ENCODE data around the gene GAS6.

GAS6 gene

DNA sequence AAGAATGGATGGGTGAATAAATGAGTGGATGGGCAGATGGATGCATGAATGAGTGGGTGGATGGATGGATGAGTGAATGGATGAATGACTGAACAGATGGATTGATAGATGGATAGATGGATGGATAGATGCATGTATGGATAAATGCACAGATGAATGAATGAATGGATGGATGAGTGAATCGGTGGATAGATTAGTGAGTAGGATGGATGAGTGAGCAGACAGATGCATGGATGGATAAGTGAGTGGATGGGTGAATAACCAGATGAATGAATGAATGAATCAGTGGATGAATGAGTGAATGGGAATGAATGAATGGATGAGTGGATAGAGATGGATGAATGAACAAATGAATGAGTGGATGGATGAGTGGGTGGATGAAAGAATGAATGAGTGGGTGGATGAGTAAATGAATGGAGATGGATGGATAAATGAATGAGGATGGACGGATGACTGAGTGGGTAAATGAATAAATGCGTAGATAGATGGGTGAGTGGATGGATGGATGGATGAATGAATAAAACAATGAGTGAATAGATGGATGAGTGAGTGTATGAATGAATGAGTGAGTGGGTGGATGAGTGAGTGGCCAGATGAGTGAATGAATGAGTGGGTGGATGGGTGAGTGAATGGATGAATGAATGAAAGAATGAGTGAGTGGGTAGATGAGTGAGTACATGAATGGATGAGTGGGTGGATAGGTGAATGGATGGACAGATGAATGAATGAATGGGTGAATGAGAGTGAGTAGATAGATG lies 13.0 kb downstream of the GAS6 start:
- H3K4me1 ChIP-seq (ENCODE audit: insufficient read depth, low read length), result peaks cover 18% of the 10 kb centered on the region
- no peaks in the 10 kb centered on the region for H3K27me3 ChIP-seq (ENCODE audit: insufficient read depth, low read length)
- no peaks in the 10 kb centered on the region for H3K9me3 ChIP-seq (ENCODE audit: low read length)
- no peak overlapping the region for H3K4me3 ChIP-seq (ENCODE audit: low read length)
- no peak overlapping the region for H2AFZ ChIP-seq (ENCODE audit: low read depth, low read length)
- H3K36me3 ChIP-seq (ENCODE audit: insufficient read depth, low read length), result no peaks in the 10 kb centered on the region

- Histone ChIP-seq H3K4me1 (ENCODE audit: insufficient read depth, low read length) (peaks cover 18% of the 10 kb centered on the region), H3K9me3 (ENCODE audit: low read length) (no peaks in the 10 kb centered on the region), H2AFZ (ENCODE audit: low read depth, low read length) (no peak overlapping the region), H3K27me3 (ENCODE audit: insufficient read depth, low read length) (no peaks in the 10 kb centered on the region), H3K4me3 (ENCODE audit: low read length) (no peak overlapping the region), H3K36me3 (ENCODE audit: insufficient read depth, low read length) (no peaks in the 10 kb centered on the region)
These were observed 13.7 kb downstream of the GAS6 start for GRCh38 chr13:113849981-113850721.

- no peaks in the 10 kb centered on the region for H3K27me3 ChIP-seq (ENCODE audit: insufficient read depth, low read length)
- no peak overlapping the region for H2AFZ ChIP-seq (ENCODE audit: low read depth, low read length)
- H3K36me3 ChIP-seq (ENCODE audit: insufficient read depth, low read length), result no peaks in the 10 kb centered on the region
- H3K9me3 ChIP-seq (ENCODE audit: low read length), result no peaks in the 10 kb centered on the region
- H3K4me3 ChIP-seq (ENCODE audit: low read length), result no peak overlapping the region
- H3K4me1 ChIP-seq (ENCODE audit: insufficient read depth, low read length), result peaks cover 18% of the 10 kb centered on the region
These were observed 14.3 kb downstream of the GAS6 start for GRCh38 chr13:113849546-113849945.

GRCh38 chr13:113848431-113849260 lies 15.2 kb downstream of the GAS6 start:
- Histone ChIP-seq H3K27me3 (ENCODE audit: insufficient read depth, low read length) (no peaks in the 10 kb centered on the region), H2AFZ (ENCODE audit: low read depth, low read length) (no peak overlapping the region), H3K4me3 (ENCODE audit: low read length) (no peak overlapping the region), H3K4me1 (ENCODE audit: insufficient read depth, low read length) (peaks cover 9% of the 10 kb centered on the region), H3K36me3 (ENCODE audit: insufficient read depth, low read length) (no peaks in the 10 kb centered on the region), H3K9me3 (ENCODE audit: low read length) (no peaks in the 10 kb centered on the region)

DNA sequence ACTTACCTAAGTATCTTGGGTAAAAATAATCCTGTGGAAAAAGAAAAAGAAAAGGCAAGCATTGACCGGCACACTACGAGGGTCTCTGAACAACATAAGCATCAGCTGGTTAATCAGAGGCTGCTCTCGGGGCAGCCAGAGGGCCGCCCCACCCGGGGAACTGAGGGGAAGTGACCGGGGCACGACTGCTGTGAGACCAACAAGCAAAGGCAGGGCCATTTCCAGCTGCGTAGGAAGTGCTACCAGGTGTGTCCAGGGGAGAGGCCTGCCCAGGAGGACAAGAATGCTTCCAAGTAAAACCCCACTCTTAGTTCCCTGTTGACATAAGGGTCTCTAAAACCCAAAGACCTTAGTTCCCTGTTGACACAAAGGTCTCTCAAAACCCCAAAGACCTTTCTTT lies 15.9 kb downstream of the GAS6 start:
- H3K36me3 ChIP-seq (ENCODE audit: insufficient read depth, low read length), result no peaks in the 10 kb centered on the region
- no peak overlapping the region for H2AFZ ChIP-seq (ENCODE audit: low read depth, low read length)
- H3K4me3 ChIP-seq (ENCODE audit: low read length), result no peak overlapping the region
- no peaks in the 10 kb centered on the region for H3K9me3 ChIP-seq (ENCODE audit: low read length)
- H3K27me3 ChIP-seq (ENCODE audit: insufficient read depth, low read length), result no peaks in the 10 kb centered on the region
- H3K4me1 ChIP-seq (ENCODE audit: insufficient read depth, low read length), result peaks cover 3% of the 10 kb centered on the region

GRCh38 chr13:113846636-113847318 lies 17.1 kb downstream of the GAS6 start:
- Histone ChIP-seq H2AFZ (ENCODE audit: low read depth, low read length) (no peak overlapping the region), H3K27me3 (ENCODE audit: insufficient read depth, low read length) (no peaks in the 10 kb centered on the region), H3K9me3 (ENCODE audit: low read length) (no peaks in the 10 kb centered on the region), H3K4me1 (ENCODE audit: insufficient read depth, low read length) (no peaks in the 10 kb centered on the region), H3K4me3 (ENCODE audit: low read length) (no peak overlapping the region), H3K36me3 (ENCODE audit: insufficient read depth, low read length) (no peaks in the 10 kb centered on the region)

DNA sequence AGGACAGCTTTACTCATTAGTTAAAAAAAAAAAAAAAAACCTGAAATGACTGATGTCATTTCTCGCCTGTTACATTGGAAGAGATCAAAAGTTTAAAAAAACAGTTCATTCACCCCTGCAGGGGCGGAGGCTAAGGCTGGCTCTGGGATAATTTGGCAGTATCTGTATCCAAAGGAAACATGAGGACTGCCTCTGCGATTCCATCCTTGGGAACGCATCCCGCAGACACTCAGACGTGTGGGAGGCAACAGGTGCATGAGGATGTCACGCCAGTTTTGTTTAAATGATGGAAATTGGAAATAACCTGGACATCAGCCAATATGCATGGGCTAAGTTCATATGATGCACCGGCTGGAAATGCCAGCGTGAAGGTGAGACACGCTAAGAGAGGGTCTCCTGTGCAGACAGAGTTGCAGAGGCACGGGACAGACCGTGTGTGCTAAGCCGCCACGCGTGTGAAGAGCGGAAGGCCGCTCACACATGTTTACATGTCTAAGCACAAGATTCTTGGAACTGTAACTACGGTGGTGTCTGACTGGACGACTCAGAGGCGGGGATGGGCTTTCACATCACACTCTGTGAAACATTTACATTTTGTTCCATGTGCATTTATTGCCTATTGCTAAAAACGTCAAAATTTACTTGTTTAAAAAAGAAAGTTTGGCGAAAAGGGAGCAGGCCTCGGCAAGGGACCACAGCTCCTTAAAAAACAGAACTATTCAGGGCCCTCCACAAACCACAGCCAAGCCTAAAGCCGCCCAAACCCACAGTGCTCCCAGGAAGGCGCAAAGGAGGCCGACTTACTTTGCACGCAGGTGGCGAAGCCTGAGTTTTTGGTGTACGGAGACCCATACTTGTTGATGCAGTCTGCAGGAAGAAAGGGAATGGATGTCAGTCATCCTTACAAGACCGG lies 17.9 kb downstream of the GAS6 start:
- Histone ChIP-seq H3K4me1 (ENCODE audit: insufficient read depth, low read length) (no peaks in the 10 kb centered on the region), H3K4me3 (ENCODE audit: low read length) (no peak overlapping the region), H2AFZ (ENCODE audit: low read depth, low read length) (no peak overlapping the region), H3K27me3 (ENCODE audit: insufficient read depth, low read length) (no peaks in the 10 kb centered on the region), H3K36me3 (ENCODE audit: insufficient read depth, low read length) (no peaks in the 10 kb centered on the region), H3K9me3 (ENCODE audit: low read length) (no peaks in the 10 kb centered on the region)

DNA sequence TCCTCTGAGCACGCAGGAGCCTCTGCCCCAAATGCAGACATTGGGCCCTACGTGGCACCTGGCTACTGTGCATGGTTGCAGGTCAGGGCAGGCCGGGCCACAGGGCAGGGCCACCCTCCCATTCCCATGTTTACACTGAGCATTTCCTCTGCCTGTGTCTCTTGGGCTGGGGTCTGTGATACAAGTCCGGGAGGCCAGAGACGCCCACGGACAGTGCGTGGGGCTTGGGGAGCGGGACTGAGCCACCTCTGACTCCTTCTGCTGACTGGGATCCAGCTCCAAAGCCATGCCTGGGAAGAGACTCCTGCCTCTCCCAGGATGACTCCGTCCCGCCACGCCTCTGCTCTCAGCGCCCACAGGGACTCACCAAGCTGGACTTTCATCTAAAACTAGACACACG lies 18.8 kb downstream of the GAS6 start:
- Histone ChIP-seq H3K36me3 (ENCODE audit: insufficient read depth, low read length) (no peaks in the 10 kb centered on the region), H3K9me3 (ENCODE audit: low read length) (no peaks in the 10 kb centered on the region), H3K27me3 (ENCODE audit: insufficient read depth, low read length) (no peaks in the 10 kb centered on the region), H3K4me3 (ENCODE audit: low read length) (no peak overlapping the region), H2AFZ (ENCODE audit: low read depth, low read length) (no peak overlapping the region), H3K4me1 (ENCODE audit: insufficient read depth, low read length) (no peaks in the 10 kb centered on the region)

GRCh38 chr13:113843864-113844556 lies 19.9 kb downstream of the GAS6 start:
- Histone ChIP-seq H3K4me3 (ENCODE audit: low read length) (no peak overlapping the region), H2AFZ (ENCODE audit: low read depth, low read length) (no peak overlapping the region), H3K9me3 (ENCODE audit: low read length) (no peaks in the 10 kb centered on the region), H3K4me1 (ENCODE audit: insufficient read depth, low read length) (no peaks in the 10 kb centered on the region), H3K36me3 (ENCODE audit: insufficient read depth, low read length) (no peaks in the 10 kb centered on the region), H3K27me3 (ENCODE audit: insufficient read depth, low read length) (no peaks in the 10 kb centered on the region)

DNA sequence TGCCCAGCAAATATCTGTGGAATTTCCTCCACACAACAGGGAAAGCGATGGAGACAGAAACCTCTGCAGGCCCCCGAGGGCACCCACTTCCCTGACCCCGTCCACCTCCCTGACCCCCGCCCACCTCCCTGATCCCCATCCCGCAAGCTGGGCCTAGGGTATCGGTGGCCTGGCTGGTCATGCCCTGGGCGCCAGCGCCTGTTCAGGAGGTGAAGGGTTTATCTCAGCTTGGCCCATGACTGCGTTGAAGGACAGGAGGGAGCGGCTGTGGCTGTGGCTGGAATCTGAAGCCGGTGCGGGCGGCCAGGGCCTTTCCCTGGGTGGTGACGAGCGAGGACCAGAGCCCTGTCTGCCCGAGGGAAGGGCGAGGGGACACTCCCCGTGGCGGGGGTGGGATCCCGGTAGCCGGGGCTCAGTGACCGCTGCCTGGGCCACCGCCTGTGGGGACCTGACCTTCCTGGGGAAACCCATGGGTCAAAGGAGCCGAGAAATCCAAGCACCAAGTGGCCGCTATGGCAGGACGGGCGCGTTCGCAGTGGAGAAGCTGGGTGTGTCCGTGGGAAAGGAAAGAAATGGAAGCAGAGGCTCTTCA lies 20.7 kb downstream of the GAS6 start:
- no peak overlapping the region for H2AFZ ChIP-seq (ENCODE audit: low read depth, low read length)
- H3K27me3 ChIP-seq (ENCODE audit: insufficient read depth, low read length), result no peaks in the 10 kb centered on the region
- no peak overlapping the region for H3K4me3 ChIP-seq (ENCODE audit: low read length)

GRCh38 chr13:113842336-113843062 lies 21.4 kb downstream of the GAS6 start:
- Histone ChIP-seq H3K4me1 (ENCODE audit: insufficient read depth, low read length) (peaks cover 5% of the 10 kb centered on the region), H3K4me3 (ENCODE audit: low read length) (no peak overlapping the region), H3K9me3 (ENCODE audit: low read length) (no peaks in the 10 kb centered on the region), H3K36me3 (ENCODE audit: insufficient read depth, low read length) (no peaks in the 10 kb centered on the region), H2AFZ (ENCODE audit: low read depth, low read length) (no peak overlapping the region), H3K27me3 (ENCODE audit: insufficient read depth, low read length) (no peaks in the 10 kb centered on the region)

More for the DNA sequence above, 20.7 kb downstream of the GAS6 start:
- Histone ChIP-seq H3K9me3 (ENCODE audit: low read length) (no peaks in the 10 kb centered on the region), H3K4me1 (ENCODE audit: insufficient read depth, low read length) (no peaks in the 10 kb centered on the region), H3K36me3 (ENCODE audit: insufficient read depth, low read length) (no peaks in the 10 kb centered on the region)
